ENCODE measurements around the gene ITGAE.

GRCh38 chr17:3751836-3752235, 49.2 kb downstream of the ITGAE start:
- no peak for TF ChIP-seq CTCF (IDR thresholded peaks at IDR 0.05)
- no peak for TF ChIP-seq POLR2AphosphoS5 (IDR thresholded peaks at IDR 0.05)

Measured in esophagus muscularis mucosa (tissue), 3 donors.